NCI-H2081 treated with DMSO at 0.1 percent for 48 hours (cell line): ENCODE measurements around the gene RAP2A.

Experiments
- DNase-seq: peaks from one replicate; lab custom pipeline; 2025; lab: John Stamatoyannopoulos, UW

The RAP2A gene

DNA sequence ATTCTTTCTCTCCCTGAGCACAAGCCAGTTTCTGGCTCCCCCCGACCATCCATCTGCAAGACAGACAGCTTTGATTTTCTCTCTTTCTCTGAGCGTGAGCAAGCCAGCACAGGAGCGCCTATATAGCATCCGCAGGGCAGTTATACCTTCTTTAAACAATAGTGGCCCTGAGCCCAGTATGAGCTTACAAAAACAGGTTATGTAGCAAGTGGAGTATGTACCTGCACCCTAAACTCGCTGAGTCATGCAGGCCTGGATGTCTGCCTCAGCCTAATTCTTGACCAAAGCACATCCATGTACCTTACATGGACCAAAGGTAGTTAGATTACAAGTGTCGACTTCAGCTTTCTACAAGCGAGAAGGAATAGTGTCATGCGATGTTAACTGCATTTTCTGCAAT, 61.7 kb downstream of the RAP2A start:
- DNase-seq = no peak

DNA sequence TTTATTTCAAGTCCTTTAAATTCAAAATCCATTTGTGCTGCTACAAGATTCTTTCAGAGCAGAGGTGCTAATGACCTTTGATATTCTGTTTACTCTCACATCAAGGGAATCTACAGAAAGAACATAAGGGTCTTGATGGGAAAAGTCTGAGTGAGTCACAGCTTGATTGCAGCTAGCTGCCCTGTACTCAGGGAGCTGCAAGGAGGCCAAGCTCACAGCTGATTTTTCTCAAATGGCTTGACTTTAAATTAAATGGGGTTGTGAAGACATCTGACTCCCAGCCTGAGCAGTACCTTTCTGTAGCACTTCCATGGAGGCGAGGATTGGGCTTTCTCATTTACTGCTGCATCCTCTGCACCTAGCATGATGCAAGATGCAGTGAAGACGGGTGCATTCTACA, 62.5 kb downstream of the RAP2A start:
- no peak for DNase-seq

DNA sequence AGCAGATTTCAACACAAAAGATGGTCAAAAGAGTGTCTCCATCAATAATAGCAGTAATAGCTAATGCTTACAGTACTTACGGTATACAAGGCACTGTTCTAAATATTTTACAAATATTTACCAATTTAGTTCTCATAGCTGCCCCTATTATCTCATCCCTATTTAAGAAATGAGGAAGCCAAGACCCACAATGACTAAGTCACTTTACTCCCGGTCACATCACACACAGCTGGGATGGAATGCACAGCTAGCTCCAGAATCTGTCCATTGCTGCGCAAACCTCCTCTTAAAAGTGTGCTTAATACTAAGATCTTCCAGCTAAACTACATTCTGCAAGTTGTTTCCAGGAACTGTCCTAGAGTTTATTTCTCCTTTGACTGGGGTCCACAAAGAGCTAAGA, 63.4 kb downstream of the RAP2A start:
- no peak for DNase-seq

DNA sequence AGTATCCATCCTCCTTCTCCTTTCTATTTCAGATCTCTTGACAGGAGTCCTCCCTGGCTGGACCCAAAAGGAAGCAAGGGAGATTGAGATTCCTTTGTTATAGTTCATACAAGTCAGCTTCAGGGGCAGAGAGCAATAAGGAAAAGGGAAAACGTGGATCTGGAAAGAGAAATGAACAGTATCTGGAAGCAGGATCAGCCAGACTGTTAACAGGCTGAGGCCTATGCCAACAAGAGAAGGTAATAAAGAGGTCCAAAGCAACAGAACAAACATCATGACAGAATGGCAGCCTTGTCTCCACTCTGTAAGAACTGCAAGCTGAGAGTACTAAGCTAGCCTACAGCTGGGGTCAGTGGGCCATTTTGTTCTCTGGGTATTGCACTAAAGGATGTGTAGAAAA, 64.5 kb downstream of the RAP2A start:
- no peak for DNase-seq

GRCh38 chr13:97499181-97499580, 65.2 kb downstream of the RAP2A start:
- DNase-seq = no peak

DNA sequence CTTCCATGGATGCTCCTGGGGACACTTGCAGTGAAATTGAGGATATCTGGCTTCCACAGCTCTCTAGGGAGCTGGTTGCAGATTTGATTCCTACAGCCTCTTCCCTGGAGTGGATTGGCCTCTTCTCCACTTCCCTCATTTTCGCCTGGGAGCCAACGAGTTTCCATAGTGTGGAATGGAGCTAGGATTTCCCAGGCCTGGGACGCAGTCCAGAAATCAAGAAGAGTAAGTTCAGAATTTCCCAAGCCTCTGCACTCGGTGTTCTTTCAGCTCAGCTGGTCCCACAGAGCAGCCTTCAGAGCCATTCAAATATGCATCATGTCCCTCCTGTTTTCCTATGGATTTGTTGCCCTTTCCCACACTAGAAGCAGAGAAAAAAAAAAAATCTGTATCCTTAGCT, 68.2 kb downstream of the RAP2A start:
- DNase-seq = no peak

DNA sequence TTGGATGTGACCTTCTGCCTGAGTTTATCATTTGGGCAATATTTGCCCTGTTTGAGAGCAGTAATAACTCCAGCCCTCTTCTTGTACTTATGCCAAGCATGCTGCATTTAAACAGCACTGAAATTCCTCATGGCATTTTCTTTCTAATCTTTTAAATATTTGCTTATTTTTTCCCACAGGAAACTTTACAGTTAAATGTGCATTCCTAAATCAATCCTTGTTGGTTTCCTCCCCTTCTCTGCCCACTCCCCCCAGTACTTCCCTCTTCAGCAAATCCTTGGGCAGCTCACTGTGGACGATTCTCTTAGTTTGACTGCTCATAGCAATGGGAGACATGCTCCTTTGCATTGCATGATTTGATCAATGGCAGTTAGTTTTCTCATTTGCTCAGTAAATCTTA, 68.7 kb downstream of the RAP2A start:
- DNase-seq = no peak

DNA sequence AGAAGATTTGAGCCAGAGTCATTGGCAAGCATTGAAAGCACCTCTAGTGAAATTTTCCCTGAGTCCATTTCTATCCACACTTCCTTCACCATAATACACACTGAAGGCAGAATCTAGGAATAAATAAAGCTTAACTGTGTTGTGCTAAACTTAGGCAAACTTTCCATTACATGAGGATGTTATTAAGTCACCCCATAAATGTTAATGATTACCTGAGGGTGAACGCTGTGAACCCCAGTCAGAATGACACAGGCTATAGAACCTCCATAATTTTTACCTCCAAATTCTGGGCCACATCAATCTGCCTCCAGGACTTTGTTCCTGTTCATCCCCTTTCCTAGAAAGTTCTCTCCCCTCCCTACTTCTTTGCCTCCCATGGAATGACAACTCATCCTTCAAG, 71.0 kb downstream of the RAP2A start:
- DNase-seq = no peak

DNA sequence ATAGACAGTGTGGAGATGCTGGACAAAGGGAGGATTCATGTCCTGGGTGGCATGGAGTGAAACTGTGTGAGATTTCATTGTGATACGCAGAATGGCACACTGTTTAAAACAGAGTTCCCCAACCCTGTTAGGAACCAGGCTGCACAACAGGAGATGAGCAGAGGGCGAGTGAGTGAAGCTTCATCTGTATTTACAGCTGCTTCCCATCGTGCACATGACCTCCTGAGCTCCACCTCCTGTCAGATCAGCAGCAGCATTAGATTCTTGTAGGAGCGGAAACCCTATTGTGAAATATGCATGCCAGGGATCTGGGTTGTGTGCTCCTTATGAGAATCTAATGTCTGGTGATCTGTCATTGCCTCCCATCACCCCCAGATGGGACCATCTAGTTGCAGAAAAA, 72.5 kb downstream of the RAP2A start:
- no peak for DNase-seq

DNA sequence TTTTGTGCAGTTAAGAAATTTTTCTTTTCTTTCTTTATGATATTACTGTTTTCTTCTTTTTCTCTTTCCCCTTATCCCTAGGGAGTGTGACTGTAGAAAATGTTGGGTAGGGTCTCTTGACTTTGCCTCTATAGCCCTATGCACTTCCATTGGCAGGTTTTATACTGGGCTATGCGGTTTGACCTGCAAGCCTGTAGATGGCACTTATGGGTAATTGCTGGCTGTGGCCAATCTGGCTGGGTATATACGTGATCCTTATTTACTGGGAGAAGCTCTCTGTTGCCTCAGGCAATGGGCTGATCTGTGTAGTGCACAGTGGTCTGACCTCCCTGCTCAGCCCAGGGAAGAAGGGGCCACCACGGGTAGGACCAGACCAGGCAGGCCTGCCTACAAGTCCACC, 78.8 kb downstream of the RAP2A start:
- no peak for DNase-seq

DNA sequence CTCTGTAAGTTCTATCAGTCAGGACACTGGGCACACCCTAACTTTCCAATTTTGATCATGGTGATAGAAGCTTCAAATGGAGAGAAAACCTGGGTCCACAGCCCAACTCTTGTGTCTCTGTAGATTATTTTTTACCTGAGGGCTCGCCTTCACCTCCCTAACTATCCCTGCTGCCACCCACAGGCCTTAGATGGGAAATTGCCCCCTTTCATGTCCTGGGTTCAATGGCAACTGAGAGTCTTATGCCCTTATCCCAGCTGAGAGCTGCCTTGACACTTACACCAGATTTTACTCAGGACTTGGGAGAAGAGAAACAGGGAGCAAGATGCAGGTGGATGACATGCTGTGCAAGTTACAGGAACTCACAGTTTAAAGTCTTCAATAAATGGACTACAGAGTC, 81.7 kb downstream of the RAP2A start:
- DNase-seq = no peak

DNA sequence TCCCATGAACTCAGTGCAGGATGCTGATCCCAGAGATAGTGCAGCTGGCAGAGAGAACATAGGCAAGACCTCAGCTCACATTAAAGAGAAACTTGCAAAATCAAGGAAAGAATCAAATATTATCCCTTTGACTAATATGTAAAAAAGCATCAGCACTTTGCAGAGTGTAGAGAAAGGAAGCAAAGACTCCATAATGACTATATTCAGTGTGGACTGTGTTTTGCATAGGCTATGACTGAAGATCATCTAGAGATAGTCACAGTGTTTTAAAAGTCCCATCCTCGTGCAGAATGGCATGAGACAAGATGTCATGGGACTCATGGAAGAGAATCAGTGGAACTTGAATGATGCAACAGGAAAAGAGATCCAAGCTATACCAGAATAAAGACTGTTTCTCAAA, 84.0 kb downstream of the RAP2A start:
- no peak for DNase-seq
